GM21423 (cell line): ENCODE measurements around the gene PDHX.

Experiments used
- ATAC-seq: cut with Tn5 transposase; IDR thresholded peaks from one replicate; pipeline ENCODE4 v1.9.1; 2021; ENCODE audit warnings: mild to moderate bottlenecking, moderate library complexity; ENCODE audit not compliant: unreplicated experiment

PDHX gene

GRCh38 chr11:35041070-35041554 is 124.7 kb downstream of the PDHX start:
- no peak for ATAC-seq

- ATAC-seq = no peak
These were observed 125.8 kb downstream of the PDHX start for GRCh38 chr11:35042224-35042623.

- no peak for ATAC-seq
These were observed 126.5 kb downstream of the PDHX start for GRCh38 chr11:35042913-35043312.

- ATAC-seq = no peak
These were observed 127.5 kb downstream of the PDHX start for GRCh38 chr11:35043936-35044335.

GRCh38 chr11:35045236-35045820 is 128.9 kb downstream of the PDHX start:
- ATAC-seq = peak; percentile 51
